GM12878 (cell line): ENCODE data around the gene ERICH4.

Source experiments
- ETV6 ChIP-seq, 2 experiments: fragments of 450-650 bp in 1 of 2; IDR thresholded peaks in 1 of 2; conservative IDR thresholded peaks in 1 of 2; 2 replicates each; pipeline ENCODE4 v1.6.1; 2014; ENCODE audit warnings: antibody characterized with exemption in 1 of 2, borderline replicate concordance in 1 of 2, low read depth in 1 of 2, mild to moderate bottlenecking in 1 of 2, moderate library complexity in 1 of 2
- EZH2 ChIP-seq: IDR thresholded peaks from 2 replicates; pipeline ENCODE4 v1.6.1; 2012; ENCODE audit warnings: low read depth, mild to moderate bottlenecking, control low read depth, inconsistent platforms, low read length, borderline replicate concordance; ENCODE audit not compliant: control insufficient read depth
- POLR2AphosphoS5 ChIP-seq: IDR thresholded peaks from 2 replicates; pipeline ENCODE4 v1.6.1; 2011; ENCODE audit warnings: mild to moderate bottlenecking, low read length, inconsistent platforms

DNA sequence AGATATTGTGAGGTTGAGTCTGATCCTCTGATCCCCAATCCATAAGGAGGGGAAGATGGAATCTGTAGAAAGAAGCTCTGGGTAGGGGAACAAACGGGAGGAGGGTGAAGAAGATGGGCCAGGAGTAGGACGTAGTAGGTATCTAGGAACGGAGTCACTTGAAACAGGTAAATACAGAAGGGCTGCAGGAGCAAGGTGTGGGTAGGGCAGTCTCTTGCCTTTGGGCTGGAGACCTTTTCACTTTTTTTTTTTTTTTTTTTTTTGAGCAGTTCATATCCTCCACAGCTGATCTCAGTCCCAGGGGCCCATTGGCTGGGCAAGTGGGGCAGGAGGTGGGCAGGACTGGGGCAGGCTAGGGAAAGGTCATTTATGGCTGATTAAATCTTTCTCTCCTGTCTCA is 43.9 kb upstream of the ERICH4 start:
- TF ChIP-seq EZH2, result no peak
- no peak for TF ChIP-seq POLR2AphosphoS5
- TF ChIP-seq ETV6 (conservative IDR thresholded peaks at IDR 0.05 in 1 of 2, IDR thresholded peaks at IDR 0.05 in 1 of 2; ENCODE audit: borderline replicate concordance in 1 of 2, low read depth in 1 of 2), result no peak
